Measurements from ENCODE around the gene POLR2E. TPM values are rescaled to one million over a fixed set of nuclear protein-coding genes. Genes with fewer than 3 reads are reported as not detected.
A peak's percentile ranks its signal among the peaks of the same experiment; 100 is the strongest.

The POLR2E gene
- total RNA-seq, 2 experiments from 2014 or later = 45.8 to 49.0 TPM

DNA sequence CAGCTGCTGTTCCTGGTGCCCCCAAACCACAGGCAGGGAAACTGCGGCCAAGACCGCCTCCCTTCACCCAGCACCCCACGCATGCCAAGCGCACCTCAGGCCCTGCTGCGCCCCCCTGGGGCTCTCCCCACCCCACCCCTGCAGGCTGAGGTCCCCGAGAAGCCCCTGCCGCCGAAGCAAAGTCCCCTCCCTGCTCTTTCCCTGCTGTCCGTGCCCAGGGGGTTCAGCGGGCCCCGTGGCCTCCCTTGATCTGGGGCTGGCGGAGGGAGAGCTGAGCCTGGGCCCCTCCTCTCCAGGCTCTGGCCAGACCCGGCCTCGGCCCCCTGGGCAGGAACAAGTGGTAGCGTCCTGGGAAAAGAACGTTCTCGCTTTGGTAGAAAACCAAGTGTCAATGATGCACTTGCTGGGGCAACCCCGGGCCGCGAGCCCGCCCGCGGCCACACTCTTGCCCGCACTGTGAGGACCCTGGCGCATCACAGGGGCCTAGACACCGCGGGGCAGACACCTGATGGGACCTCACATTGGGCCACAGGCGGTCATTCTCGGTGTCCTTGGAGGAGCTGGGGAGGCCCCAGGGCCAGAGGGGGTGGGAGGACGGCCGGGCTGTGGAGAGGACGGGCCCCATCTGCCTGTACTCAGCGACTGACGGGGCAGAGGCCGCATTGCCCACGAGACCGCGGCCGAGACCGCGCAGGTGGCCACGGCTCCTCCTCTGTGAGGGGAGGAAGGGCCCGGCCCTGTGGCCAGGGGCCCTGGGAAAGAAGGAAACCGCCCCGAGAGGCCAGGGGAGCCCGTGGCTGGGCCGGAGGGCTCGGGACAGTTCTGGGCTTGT lies 37.6 kb upstream of the POLR2E start:
- Mint-ChIP-seq H3K9me3 (no peaks in the 10 kb centered on the region), H3K4me3 (peak overlapping the region; percentile 90), H3K4me1 (ENCODE audit: low read depth) (peaks cover 36% of the 10 kb centered on the region), H3K27me3 (no peaks in the 10 kb centered on the region), H3K36me3 (ENCODE audit: low read depth) (peaks cover 12% of the 10 kb centered on the region), H3K27ac (peak overlapping the region; percentile 96)
- Histone ChIP-seq H3K27ac (ENCODE audit: low read depth in 1 of 2, low read length in 2 of 2) (peak overlapping the region; percentile 87 to 92), H3K4me3 (ENCODE audit: low read length) (peak overlapping the region; percentile 95), H3K27me3 (ENCODE audit: control insufficient read depth in 1 of 2, insufficient read depth in 2 of 2, low read length in 2 of 2) (no peaks in the 10 kb centered on the region), H3K9me3 (ENCODE audit: control insufficient read depth in 1 of 2, insufficient read depth in 1 of 2, low read length in 2 of 2) (peaks cover 0 to 8% of the 10 kb centered on the region in 2 experiments), H3K4me1 (ENCODE audit: insufficient read depth, low read length) (peaks cover 82% of the 10 kb centered on the region), H3K36me3 (ENCODE audit: insufficient read depth, low read length) (peaks cover 9% of the 10 kb centered on the region)
- intact Hi-C loops (cut with DNase I, micrococcal nuclease) = loop anchor here (2.0 to 5.0 kb wide), 3 partner anchors 40 to 60 kb away; partner anchors contain the start of gene SBNO2 (in 2 of the 2)
- peak in 5 of 14 experiments; percentile 18 to 71 (median 43) for DNase-seq
- POLR2A ChIA-PET = interaction anchor here (0.9 to 4.8 kb wide), 10 partner anchors 29 to 136 kb away, joined by 3 to 27 read pairs (median 7); partner anchors contain the start of genes ABCA7, ARHGAP45, CIRBP and GPX4
- CTCF ChIA-PET = interaction anchor here (3.6 kb wide), 1 partner anchor 20 kb away, joined by 8 read pairs; no protein-coding TSS in a partner anchor
- TF ChIP-seq, protein P1, sequence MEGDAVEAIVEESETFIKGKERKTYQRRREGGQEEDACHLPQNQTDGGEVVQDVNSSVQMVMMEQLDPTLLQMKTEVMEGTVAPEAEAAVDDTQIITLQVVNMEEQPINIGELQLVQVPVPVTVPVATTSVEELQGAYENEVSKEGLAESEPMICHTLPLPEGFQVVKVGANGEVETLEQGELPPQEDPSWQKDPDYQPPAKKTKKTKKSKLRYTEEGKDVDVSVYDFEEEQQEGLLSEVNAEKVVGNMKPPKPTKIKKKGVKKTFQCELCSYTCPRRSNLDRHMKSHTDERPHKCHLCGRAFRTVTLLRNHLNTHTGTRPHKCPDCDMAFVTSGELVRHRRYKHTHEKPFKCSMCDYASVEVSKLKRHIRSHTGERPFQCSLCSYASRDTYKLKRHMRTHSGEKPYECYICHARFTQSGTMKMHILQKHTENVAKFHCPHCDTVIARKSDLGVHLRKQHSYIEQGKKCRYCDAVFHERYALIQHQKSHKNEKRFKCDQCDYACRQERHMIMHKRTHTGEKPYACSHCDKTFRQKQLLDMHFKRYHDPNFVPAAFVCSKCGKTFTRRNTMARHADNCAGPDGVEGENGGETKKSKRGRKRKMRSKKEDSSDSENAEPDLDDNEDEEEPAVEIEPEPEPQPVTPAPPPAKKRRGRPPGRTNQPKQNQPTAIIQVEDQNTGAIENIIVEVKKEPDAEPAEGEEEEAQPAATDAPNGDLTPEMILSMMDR (IDR thresholded peaks at IDR 0.05) = no peak
- no peak for ATAC-seq (ENCODE audit: poor library complexity)

DNA sequence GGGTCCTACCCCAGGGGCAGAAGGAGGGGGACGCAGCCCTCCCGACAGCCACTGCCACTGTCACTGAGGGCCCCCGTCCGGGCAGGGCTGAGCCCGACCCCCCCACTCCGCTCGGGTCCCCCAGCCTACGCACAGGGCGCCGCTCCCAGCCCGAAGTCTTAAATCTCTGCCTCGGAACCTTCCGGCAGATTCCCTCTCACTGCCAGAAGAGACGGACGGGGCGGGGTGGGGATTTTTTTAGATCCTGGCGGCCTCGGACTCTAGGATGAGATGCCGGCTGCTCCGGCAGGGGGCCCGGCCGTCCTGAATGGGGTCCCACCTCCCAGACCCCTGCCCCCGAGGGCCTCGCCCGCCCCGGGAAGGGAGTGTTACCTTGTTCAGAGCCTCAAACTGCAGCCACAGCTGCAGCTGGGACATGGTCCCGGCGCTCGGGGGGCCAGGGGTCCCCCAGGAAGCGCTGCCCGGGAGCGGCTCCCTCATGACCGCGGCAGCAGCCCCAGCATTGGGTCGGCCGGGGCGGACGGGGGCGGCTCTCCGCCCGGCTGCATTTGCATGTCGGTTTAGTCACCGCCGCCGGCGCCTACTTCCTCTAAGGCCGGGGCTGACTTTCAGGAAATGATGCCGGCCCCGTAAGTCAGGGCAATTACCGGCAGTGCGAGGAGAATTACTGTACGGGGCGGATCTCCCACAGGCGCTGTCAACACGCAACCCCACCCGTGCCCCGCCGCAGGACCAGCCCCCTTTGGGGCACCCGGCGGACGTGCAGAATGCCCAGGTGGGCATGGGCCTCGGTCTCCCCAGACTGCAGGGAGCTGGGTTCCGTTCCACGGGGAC lies 36.8 kb upstream of the POLR2E start:
- POLR2A ChIA-PET = interaction anchor here (0.9 to 4.8 kb wide), 11 partner anchors 19 to 137 kb away, joined by 3 to 27 read pairs (median 8); partner anchors contain the start of genes ABCA7, ARHGAP45, CIRBP and GPX4
- Mint-ChIP-seq H3K27ac (peak overlapping the region; percentile 96), H3K9me3 (no peaks in the 10 kb centered on the region), H3K27me3 (no peaks in the 10 kb centered on the region), H3K36me3 (ENCODE audit: low read depth) (peaks cover 16% of the 10 kb centered on the region), H3K4me1 (ENCODE audit: low read depth) (peaks cover 36% of the 10 kb centered on the region), H3K4me3 (peak overlapping the region; percentile 90)
- Histone ChIP-seq H3K27ac (ENCODE audit: low read depth in 1 of 2, low read length in 2 of 2) (peak overlapping the region; percentile 87 to 92), H3K9me3 (ENCODE audit: control insufficient read depth in 1 of 2, insufficient read depth in 1 of 2, low read length in 2 of 2) (peaks cover 0 to 8% of the 10 kb centered on the region in 2 experiments), H3K4me3 (ENCODE audit: low read length) (peak overlapping the region; percentile 95), H3K27me3 (ENCODE audit: control insufficient read depth in 1 of 2, insufficient read depth in 2 of 2, low read length in 2 of 2) (no peaks in the 10 kb centered on the region), H3K36me3 (ENCODE audit: insufficient read depth, low read length) (peaks cover 17% of the 10 kb centered on the region), H3K4me1 (ENCODE audit: insufficient read depth, low read length) (peaks cover 90% of the 10 kb centered on the region)
- DNase-seq (peak; percentile 62 to 94 (median 88)), ATAC-seq (ENCODE audit: poor library complexity) (peak; percentile 69)
- CTCF ChIA-PET = interaction anchor here (0.9 to 3.3 kb wide), 3 partner anchors 19 to 109 kb away, joined by 3 to 18 read pairs (median 5); no protein-coding TSS in a partner anchor
- TF ChIP-seq, protein P1 (IDR thresholded peaks at IDR 0.05) = no peak
- intact Hi-C loops (cut with DNase I, micrococcal nuclease) = loop anchor here (2.0 to 5.0 kb wide), 3 partner anchors 40 to 60 kb away; partner anchors contain the start of gene SBNO2 (in 2 of the 2)

Measured in CD4-positive, alpha-beta T cell (primary cell).